Osteoblast (primary cell): ENCODE results near the gene TLR5. TPM values are rescaled to one million over a fixed set of nuclear protein-coding genes. Genes with fewer than 3 reads are reported as not detected.
"Not testable (repeated sequence)": the region's sequence is repeated elsewhere in the genome, so short reads cannot be mapped to it uniquely, and the experiment has no call there.

Source experiments
- DNase-seq: peaks from one replicate; pipeline ENCODE4 v3.0.0; 2011; ENCODE audit warnings: low spot score, mixed read lengths; ENCODE audit not compliant: insufficient read length; ENCODE audit errors: missing footprints
- H2AFZ ChIP-seq: 2 replicates; pipeline ENCODE4 v1.6.0; 2011; ENCODE audit warnings: mild to moderate bottlenecking, low read length
- H3K27ac ChIP-seq: 2 replicates; pipeline ENCODE4 v1.5.1; 2011; ENCODE audit warnings: mild to moderate bottlenecking, low read depth, low read length, moderate library complexity
- H3K27me3 ChIP-seq: 2 replicates; pipeline ENCODE4 v1.6.0; 2012; ENCODE audit warnings: mild to moderate bottlenecking, control low read depth, inconsistent platforms, low read length, moderate library complexity; ENCODE audit not compliant: insufficient read depth
- H3K36me3 ChIP-seq: 2 replicates; pipeline ENCODE4 v1.5.1; 2011; ENCODE audit warnings: mild to moderate bottlenecking, low read length, control low read depth, moderate library complexity; ENCODE audit not compliant: insufficient read depth
- H3K4me1 ChIP-seq: 2 replicates; pipeline ENCODE4 v1.5.1; 2011; ENCODE audit warnings: mild to moderate bottlenecking, low read length, control low read depth, moderate library complexity; ENCODE audit not compliant: insufficient read depth
- H3K4me2 ChIP-seq: 2 replicates; pipeline ENCODE4 v1.6.0; 2011; ENCODE audit warnings: mild to moderate bottlenecking, low read length; ENCODE audit not compliant: insufficient read depth
- H3K4me3 ChIP-seq: fragments of 200-600 bp; sonication (generic); 3 replicates; pipeline ENCODE4 v1.5.1; 2012; ENCODE audit warnings: mild to moderate bottlenecking, low read length, inconsistent platforms; ENCODE audit not compliant: insufficient read depth
- H3K79me2 ChIP-seq: 2 replicates; pipeline ENCODE4 v1.6.0; 2012; ENCODE audit warnings: mild to moderate bottlenecking, low read length, control low read depth, inconsistent platforms; ENCODE audit not compliant: insufficient read depth
- H3K9me3 ChIP-seq: 2 replicates; pipeline ENCODE4 v1.5.1; 2011; ENCODE audit warnings: low read depth, low read length, control low read depth
- H4K20me1 ChIP-seq: 2 replicates; pipeline ENCODE4 v1.6.0; 2012; ENCODE audit warnings: mild to moderate bottlenecking, low read length, control low read depth; ENCODE audit not compliant: insufficient read depth
- CTCF ChIP-seq: IDR thresholded peaks from 2 replicates; pipeline ENCODE4 v1.5.1; 2011; ENCODE audit warnings: mild to moderate bottlenecking, low read depth, low read length, moderate library complexity; ENCODE audit errors: extremely low read depth
- total RNA-seq: library from RNA; depleted of rRNA; stranded (reverse); fragments of >200 nt; gene quantifications from 2 replicates; pipeline ENCODE4 v1.2.3, GENCODE V29; 2012

Gene TLR5
- total RNA-seq, 1 donor, result under 0.01 TPM

GRCh38 chr1:223175633-223176032 is 32.6 kb upstream of the TLR5 start:
- Histone ChIP-seq H2AFZ (no peak overlapping the region), H4K20me1 (no peaks in the 10 kb centered on the region), H3K27ac (no peak overlapping the region), H3K9me3 (no peaks in the 10 kb centered on the region), H3K4me1 (no peaks in the 10 kb centered on the region), H3K4me2 (no peak overlapping the region), H3K27me3 (peaks cover 16% of the 10 kb centered on the region), H3K79me2 (no peaks in the 10 kb centered on the region), H3K36me3 (no peaks in the 10 kb centered on the region), H3K4me3 (no peak overlapping the region)
- DNase-seq, result no peak
- TF ChIP-seq CTCF, result no peak

GRCh38 chr1:223175032-223175431 is 32.0 kb upstream of the TLR5 start:
- Histone ChIP-seq H3K4me3 (no peak overlapping the region), H3K27ac (no peak overlapping the region), H3K27me3 (peaks cover 10% of the 10 kb centered on the region), H3K4me1 (no peaks in the 10 kb centered on the region), H3K9me3 (no peaks in the 10 kb centered on the region), H4K20me1 (no peaks in the 10 kb centered on the region), H3K4me2 (no peak overlapping the region), H3K79me2 (no peaks in the 10 kb centered on the region), H3K36me3 (no peaks in the 10 kb centered on the region), H2AFZ (no peak overlapping the region)
- TF ChIP-seq CTCF, result peak; percentile 47
- no peak for DNase-seq

- not testable (repeated sequence) for H3K79me2 ChIP-seq, DNase-seq, H3K9me3 ChIP-seq, H3K4me3 ChIP-seq, H3K27ac ChIP-seq, H4K20me1 ChIP-seq, H3K27me3 ChIP-seq, H3K36me3 ChIP-seq, H3K4me2 ChIP-seq, H3K4me1 ChIP-seq, H2AFZ ChIP-seq
Measured at GRCh38 chr1:223169458-223169857, 26.4 kb upstream of the TLR5 start.

GRCh38 chr1:223161321-223161720 is 18.3 kb upstream of the TLR5 start:
- Histone ChIP-seq H3K4me2 (no peak overlapping the region), H3K9me3 (no peaks in the 10 kb centered on the region), H3K27me3 (peaks cover 37% of the 10 kb centered on the region), H3K4me3 (no peak overlapping the region), H3K36me3 (no peaks in the 10 kb centered on the region), H3K27ac (no peak overlapping the region), H3K79me2 (no peaks in the 10 kb centered on the region), H3K4me1 (no peaks in the 10 kb centered on the region), H4K20me1 (no peaks in the 10 kb centered on the region), H2AFZ (no peak overlapping the region)
- DNase-seq, result no peak
- TF ChIP-seq CTCF, result no peak

DNA sequence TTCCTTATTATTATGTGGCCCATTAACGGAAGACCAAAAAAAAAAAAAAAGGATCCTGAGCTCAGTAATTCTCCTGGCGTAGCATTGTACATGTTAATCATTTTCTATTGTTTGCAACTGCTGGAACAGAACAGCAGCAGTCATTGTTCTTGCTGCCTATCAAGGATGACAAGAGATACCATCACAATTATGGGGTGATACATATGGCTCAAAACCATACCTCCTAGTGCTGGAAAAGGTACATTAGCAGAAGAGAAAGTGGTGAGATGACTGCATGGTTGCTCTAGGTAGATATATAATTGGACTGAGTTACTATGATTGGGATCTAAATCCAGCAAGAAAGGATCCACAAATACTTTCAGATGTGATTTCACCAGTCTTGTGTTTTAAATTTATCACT is 13.3 kb upstream of the TLR5 start:
- peaks cover 4% of the 10 kb centered on the region for H3K4me1 ChIP-seq
- DNase-seq, result no peak
- H3K4me2 ChIP-seq, result no peak overlapping the region
- H3K27ac ChIP-seq, result no peak overlapping the region
- H3K79me2 ChIP-seq, result no peaks in the 10 kb centered on the region
- no peak overlapping the region for H2AFZ ChIP-seq
- TF ChIP-seq CTCF, result no peak
- peaks cover 26% of the 10 kb centered on the region for H3K27me3 ChIP-seq
- H3K36me3 ChIP-seq, result no peaks in the 10 kb centered on the region
- no peak overlapping the region for H3K4me3 ChIP-seq
- H4K20me1 ChIP-seq, result no peaks in the 10 kb centered on the region
- H3K9me3 ChIP-seq, result no peaks in the 10 kb centered on the region
